NT2/D1 (cell line): Measurements from ENCODE around the gene COL5A3.

Source experiments
- YY1 ChIP-seq: IDR thresholded peaks from 2 replicates; pipeline ENCODE4 v1.6.1; 2011; ENCODE audit not compliant: insufficient read length, insufficient read depth
- ZNF274 ChIP-seq: IDR thresholded peaks from 2 replicates; pipeline ENCODE4 v1.6.1; 2011; ENCODE audit warnings: mild to moderate bottlenecking, low read depth, low read length

DNA sequence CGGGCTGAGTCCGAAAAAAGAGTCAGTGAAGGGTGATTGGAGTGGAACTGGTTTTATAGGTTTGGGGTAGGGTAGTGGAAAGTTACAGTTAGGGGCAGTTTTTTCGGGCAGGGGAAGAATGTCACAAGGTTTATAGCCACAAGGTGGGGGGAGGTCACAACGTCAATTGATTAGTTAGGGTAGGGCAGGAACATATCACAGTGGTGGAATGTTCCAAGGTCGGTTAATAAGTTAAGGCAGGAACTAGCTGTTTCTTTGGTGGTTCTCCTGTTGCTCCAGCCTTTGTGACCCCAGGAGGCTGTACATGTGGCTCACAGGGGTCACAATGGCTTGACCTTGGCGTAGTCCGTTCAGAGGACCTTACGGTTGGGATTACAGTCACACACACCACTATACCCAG lies 23.3 kb upstream of the COL5A3 start:
- no peak for TF ChIP-seq ZNF274
- TF ChIP-seq YY1: no peak
